Measurements from ENCODE around the gene KIF13A. TPM values are rescaled to one million over a fixed set of nuclear protein-coding genes. Genes with fewer than 3 reads are reported as not detected.
A peak's percentile ranks its signal among the peaks of the same experiment; 100 is the strongest.

The KIF13A gene
- total and polyA plus RNA-seq, 2 experiments from 2014 or later = 8.4 to 28.2 TPM

DNA sequence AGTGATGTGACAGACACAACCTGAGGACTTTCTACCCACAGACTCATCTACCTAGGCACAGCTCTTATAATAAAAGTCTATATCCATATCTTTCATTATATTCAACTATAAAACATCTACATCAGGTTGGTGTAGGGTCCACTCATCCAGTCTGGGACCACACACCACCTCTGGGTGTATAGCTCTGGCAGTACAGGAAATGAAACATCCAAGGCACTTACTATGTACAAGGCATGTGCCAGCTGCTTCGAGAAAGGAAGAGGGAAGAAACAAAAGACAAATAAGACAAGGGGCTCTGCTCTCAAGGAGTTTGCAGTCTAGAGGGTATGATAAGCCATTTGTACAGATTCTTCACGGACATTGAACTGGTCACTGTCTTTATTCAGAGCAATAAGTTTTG lies 18.6 kb downstream of the KIF13A start (continued):
- TF ChIP-seq, protein P1, sequence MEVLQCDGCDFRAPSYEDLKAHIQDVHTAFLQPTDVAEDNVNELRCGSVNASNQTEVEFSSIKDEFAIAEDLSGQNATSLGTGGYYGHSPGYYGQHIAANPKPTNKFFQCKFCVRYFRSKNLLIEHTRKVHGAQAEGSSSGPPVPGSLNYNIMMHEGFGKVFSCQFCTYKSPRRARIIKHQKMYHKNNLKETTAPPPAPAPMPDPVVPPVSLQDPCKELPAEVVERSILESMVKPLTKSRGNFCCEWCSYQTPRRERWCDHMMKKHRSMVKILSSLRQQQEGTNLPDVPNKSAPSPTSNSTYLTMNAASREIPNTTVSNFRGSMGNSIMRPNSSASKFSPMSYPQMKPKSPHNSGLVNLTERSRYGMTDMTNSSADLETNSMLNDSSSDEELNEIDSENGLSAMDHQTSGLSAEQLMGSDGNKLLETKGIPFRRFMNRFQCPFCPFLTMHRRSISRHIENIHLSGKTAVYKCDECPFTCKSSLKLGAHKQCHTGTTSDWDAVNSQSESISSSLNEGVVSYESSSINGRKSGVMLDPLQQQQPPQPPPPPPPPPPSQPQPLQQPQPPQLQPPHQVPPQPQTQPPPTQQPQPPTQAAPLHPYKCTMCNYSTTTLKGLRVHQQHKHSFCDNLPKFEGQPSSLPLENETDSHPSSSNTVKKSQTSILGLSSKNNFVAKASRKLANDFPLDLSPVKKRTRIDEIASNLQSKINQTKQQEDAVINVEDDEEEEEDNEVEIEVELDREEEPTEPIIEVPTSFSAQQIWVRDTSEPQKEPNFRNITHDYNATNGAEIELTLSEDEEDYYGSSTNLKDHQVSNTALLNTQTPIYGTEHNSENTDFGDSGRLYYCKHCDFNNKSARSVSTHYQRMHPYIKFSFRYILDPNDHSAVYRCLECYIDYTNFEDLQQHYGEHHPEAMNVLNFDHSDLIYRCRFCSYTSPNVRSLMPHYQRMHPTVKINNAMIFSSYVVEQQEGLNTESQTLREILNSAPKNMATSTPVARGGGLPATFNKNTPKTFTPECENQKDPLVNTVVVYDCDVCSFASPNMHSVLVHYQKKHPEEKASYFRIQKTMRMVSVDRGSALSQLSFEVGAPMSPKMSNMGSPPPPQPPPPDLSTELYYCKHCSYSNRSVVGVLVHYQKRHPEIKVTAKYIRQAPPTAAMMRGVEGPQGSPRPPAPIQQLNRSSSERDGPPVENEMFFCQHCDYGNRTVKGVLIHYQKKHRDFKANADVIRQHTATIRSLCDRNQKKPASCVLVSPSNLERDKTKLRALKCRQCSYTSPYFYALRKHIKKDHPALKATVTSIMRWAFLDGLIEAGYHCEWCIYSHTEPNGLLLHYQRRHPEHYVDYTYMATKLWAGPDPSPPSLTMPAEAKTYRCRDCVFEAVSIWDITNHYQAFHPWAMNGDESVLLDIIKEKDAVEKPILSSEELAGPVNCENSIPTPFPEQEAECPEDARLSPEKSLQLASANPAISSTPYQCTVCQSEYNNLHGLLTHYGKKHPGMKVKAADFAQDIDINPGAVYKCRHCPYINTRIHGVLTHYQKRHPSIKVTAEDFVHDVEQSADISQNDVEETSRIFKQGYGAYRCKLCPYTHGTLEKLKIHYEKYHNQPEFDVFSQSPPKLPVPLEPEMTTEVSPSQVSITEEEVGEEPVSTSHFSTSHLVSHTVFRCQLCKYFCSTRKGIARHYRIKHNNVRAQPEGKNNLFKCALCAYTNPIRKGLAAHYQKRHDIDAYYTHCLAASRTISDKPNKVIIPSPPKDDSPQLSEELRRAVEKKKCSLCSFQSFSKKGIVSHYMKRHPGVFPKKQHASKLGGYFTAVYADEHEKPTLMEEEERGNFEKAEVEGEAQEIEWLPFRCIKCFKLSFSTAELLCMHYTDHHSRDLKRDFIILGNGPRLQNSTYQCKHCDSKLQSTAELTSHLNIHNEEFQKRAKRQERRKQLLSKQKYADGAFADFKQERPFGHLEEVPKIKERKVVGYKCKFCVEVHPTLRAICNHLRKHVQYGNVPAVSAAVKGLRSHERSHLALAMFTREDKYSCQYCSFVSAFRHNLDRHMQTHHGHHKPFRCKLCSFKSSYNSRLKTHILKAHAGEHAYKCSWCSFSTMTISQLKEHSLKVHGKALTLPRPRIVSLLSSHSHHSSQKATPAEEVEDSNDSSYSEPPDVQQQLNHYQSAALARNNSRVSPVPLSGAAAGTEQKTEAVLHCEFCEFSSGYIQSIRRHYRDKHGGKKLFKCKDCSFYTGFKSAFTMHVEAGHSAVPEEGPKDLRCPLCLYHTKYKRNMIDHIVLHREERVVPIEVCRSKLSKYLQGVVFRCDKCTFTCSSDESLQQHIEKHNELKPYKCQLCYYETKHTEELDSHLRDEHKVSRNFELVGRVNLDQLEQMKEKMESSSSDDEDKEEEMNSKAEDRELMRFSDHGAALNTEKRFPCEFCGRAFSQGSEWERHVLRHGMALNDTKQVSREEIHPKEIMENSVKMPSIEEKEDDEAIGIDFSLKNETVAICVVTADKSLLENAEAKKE (CRISPR knock-in tag; IDR thresholded peaks at IDR 0.05) = no peak

DNA sequence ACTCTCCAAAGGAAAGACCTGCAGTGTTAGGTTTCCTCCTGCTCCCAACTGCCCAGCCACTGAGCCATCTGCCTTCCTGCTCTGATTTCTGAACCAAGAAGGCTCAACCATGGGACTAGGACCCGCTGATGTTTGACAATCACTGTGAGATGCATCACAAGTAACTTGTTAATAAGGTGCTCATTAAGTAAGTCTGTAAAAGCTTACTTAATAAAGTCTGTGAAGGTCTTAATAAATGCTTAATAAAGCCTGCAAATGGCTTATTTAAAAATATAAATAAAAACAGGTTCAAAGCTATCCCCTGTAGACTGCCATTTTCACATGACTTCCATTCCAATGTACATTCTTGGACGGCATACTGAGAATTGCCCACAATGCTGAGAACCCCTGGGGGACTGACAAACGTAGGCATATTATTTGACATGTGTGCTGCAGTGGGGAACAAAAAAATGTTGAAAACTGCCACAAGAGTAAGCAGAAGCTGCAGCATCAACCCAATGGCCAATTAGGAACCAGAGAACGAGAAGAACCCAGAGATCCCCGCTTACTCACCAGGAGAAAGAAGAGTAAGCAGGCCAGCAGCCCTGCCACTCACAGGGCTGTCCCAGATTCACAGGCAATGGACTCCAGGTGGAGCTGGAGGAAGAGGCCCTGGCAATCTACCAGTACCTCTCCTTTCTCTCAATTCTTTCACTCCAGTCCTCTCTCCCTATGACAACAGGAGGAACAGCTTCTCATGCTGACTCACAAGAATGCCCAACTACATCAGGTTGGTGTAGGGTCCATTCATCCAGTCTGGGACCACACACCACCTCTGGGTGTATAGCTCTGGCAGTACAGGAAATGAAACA lies 19.5 kb downstream of the KIF13A start:
- H4K20me1 ChIP-seq (replicated peaks; ENCODE audit: insufficient read depth) = peaks cover 13% of the 10 kb centered on the region; the same call in 1 of the 2 replicates
- no peaks in the 10 kb centered on the region for H3K27me3 ChIP-seq (ENCODE audit: insufficient read depth)
- no peaks in the 10 kb centered on the region for H3K36me3 ChIP-seq (ENCODE audit: insufficient read depth)
- peak overlapping the region; percentile 31 for H3K27ac Mint-ChIP-seq
- no peak for DNase-seq (ENCODE audit: low spot score)
- H3K27me3 Mint-ChIP-seq (ENCODE audit: insufficient read depth, low read depth, poor library complexity) = no peaks in the 10 kb centered on the region
- H3K79me2 ChIP-seq (replicated peaks; ENCODE audit: insufficient read depth) = peaks cover 100% of the 10 kb centered on the region
- H3K4me3 Mint-ChIP-seq = no peak overlapping the region
- H2AFZ ChIP-seq = no peak overlapping the region
- H3K4me1 ChIP-seq (ENCODE audit: insufficient read depth) = peaks cover 21% of the 10 kb centered on the region
- H3K4me3 ChIP-seq = no peak overlapping the region
- no peak overlapping the region for H3K4me2 ChIP-seq
- no peaks in the 10 kb centered on the region for H3K36me3 Mint-ChIP-seq (ENCODE audit: low read depth)
- no peaks in the 10 kb centered on the region for H3K9me3 Mint-ChIP-seq
- H3K27ac ChIP-seq (ENCODE audit: low read depth) = no peak overlapping the region
- H3K4me1 Mint-ChIP-seq = peaks cover 27% of the 10 kb centered on the region
- no peaks in the 10 kb centered on the region for H3F3A ChIP-seq (replicated peaks; ENCODE audit: low read depth)
- H3K9me2 ChIP-seq (ENCODE audit: insufficient read depth) = no peaks in the 10 kb centered on the region
- ATAC-seq = peak; percentile 63
- no peak for TF ChIP-seq EZH2phosphoT487 (IDR thresholded peaks at IDR 0.05; ENCODE audit: unreplicated experiment)
- TF ChIP-seq, protein P2, sequence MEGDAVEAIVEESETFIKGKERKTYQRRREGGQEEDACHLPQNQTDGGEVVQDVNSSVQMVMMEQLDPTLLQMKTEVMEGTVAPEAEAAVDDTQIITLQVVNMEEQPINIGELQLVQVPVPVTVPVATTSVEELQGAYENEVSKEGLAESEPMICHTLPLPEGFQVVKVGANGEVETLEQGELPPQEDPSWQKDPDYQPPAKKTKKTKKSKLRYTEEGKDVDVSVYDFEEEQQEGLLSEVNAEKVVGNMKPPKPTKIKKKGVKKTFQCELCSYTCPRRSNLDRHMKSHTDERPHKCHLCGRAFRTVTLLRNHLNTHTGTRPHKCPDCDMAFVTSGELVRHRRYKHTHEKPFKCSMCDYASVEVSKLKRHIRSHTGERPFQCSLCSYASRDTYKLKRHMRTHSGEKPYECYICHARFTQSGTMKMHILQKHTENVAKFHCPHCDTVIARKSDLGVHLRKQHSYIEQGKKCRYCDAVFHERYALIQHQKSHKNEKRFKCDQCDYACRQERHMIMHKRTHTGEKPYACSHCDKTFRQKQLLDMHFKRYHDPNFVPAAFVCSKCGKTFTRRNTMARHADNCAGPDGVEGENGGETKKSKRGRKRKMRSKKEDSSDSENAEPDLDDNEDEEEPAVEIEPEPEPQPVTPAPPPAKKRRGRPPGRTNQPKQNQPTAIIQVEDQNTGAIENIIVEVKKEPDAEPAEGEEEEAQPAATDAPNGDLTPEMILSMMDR (conservative IDR thresholded peaks at IDR 0.05; ENCODE audit: low read depth in 2 of 2) = no peak
- TF ChIP-seq ZNF114 (CRISPR knock-in tag; IDR thresholded peaks at IDR 0.05) = no peak
- TF ChIP-seq, protein P1 (CRISPR knock-in tag; IDR thresholded peaks at IDR 0.05) = no peak
- no peak for TF ChIP-seq CREB1 (CRISPR knock-in tag; IDR thresholded peaks at IDR 0.05; ENCODE audit: low read depth)
- TF ChIP-seq POLR2AphosphoS5 (IDR thresholded peaks at IDR 0.05; ENCODE audit: low read depth) = no peak

Data from GM23338 (cell line).